Adrenal gland (tissue), 5 donors: ENCODE data around the gene ROBO2.

Source experiments
- POLR2A ChIP-seq, 2 donors: fragments of 450-650 bp; IDR thresholded peaks; one replicate each; pipeline ENCODE4 v1.6.1; 2017; ENCODE audit warnings: antibody characterized with exemption in 2 of 2, mild to moderate bottlenecking in 2 of 2, moderate library complexity in 1 of 2
- TF ChIP-seq, protein P1 (sequence below), 6 experiments: fragments of 450-650 bp in 4 of 6; fragments of 200-600 bp in 2 of 6; sonication (generic) in 1 of 6; IDR thresholded peaks; 1 replicate in 5 of 6; 2 replicates in 1 of 6; pipeline versions ENCODE4 v1.5.1 to v1.8.0; 2016 to 2021; ENCODE audit warnings: antibody characterized with exemption in 6 of 6, mild to moderate bottlenecking in 2 of 6, moderate library complexity in 1 of 6
- donor health status: DM: no; HTN: no; CAD: no.

DNA sequence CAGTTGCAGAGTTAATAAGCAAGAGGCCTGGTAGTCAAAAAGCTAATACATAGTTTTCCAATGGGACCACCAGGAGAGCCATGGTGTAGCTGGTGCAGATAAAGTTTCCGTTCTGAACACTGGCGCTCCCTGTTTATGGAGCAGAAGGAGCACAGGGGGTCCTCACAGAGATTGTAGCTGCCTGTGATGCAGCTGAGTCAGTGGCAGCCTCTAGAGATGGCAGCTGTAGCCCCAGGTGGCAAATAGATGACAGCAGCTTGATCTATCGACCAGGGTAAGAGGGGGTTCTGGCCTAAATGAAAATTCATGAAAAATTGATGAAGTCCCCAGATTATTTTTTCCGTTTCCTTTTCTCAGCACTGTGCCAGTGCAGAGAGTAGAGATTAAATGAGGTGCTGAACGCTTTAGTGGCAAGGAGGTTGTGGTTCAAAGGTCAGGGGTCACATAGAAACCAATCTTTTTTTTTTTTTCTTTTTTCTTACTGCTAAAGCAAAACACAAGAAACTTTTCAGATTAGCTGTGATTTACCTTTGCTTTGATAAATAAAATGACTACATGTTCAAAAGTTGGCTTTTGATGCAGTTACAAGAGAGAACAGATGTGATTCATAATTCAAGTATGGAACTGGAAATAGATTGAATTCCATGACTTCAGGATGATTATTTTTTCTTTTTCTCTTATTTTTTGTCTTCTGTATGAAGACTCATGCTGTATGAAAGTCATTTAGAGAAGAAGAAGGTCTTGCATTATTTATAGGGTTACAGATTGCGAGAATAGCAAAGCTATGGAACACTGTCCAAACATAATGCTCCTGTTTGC, 63.3 kb downstream of the ROBO2 start:
- TF ChIP-seq, protein P1, sequence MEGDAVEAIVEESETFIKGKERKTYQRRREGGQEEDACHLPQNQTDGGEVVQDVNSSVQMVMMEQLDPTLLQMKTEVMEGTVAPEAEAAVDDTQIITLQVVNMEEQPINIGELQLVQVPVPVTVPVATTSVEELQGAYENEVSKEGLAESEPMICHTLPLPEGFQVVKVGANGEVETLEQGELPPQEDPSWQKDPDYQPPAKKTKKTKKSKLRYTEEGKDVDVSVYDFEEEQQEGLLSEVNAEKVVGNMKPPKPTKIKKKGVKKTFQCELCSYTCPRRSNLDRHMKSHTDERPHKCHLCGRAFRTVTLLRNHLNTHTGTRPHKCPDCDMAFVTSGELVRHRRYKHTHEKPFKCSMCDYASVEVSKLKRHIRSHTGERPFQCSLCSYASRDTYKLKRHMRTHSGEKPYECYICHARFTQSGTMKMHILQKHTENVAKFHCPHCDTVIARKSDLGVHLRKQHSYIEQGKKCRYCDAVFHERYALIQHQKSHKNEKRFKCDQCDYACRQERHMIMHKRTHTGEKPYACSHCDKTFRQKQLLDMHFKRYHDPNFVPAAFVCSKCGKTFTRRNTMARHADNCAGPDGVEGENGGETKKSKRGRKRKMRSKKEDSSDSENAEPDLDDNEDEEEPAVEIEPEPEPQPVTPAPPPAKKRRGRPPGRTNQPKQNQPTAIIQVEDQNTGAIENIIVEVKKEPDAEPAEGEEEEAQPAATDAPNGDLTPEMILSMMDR (IDR thresholded peaks at IDR 0.05), result no peak
- TF ChIP-seq POLR2A (IDR thresholded peaks at IDR 0.05), result no peak
